A549 (cell line): ENCODE measurements around the gene SLC5A5. TPM values are rescaled to one million over a fixed set of nuclear protein-coding genes. Genes with fewer than 3 reads are reported as not detected.

ENCODE experiments used
- ATAC-seq, 2 experiments: fragments of 200-7000 bp in 1 of 2; fragments of >200 bp in 1 of 2; cut with Nextera tagmentation in 1 of 2; cut with Tn5 transposase in 1 of 2; 3 replicates each; pipeline versions ENCODE4 v1.8.0 to v1.9.1; 2018 to 2020; ENCODE audit warnings: mild to moderate bottlenecking in 1 of 2, moderate library complexity in 1 of 2
- CTCF ChIA-PET: fragments of 300-600 bp; sonication (Branson Sonifier 250); formaldehyde crosslinking; extraction: SDS; loops from one replicate; lab custom pipeline; 2021; ENCODE audit warnings: antibody characterized with exemption, inconsistent platforms; lab: Yijun Ruan, JAX
- POLR2A ChIA-PET: fragments of 350-600 bp; formaldehyde crosslinking; extraction: SDS; loops from one replicate; lab custom pipeline; 2021; ENCODE audit warnings: antibody characterized with exemption, inconsistent platforms; lab: Yijun Ruan, JAX
- DNase-seq, 2 experiments: peaks; one replicate each; pipeline versions ENCODE4 v3.0.0 to v3.0.0-alpha.2; 2011 to 2016; ENCODE audit warnings: low read depth in 1 of 2, low spot score in 1 of 2
- FAIRE-seq: peaks from 2 replicates; lab custom pipeline; 2011; peaks lifted over from hg19 to GRCh38; lab: Jason Lieb, UNC
- H3K27ac ChIP-seq, 2 experiments: fragments of >200 bp; sonication (Bioruptor Twin); formaldehyde crosslinking; 3 replicates each; pipeline ENCODE4 v1.5.1; 2016 to 2017
- H3K4me1 ChIP-seq: fragments of >200 bp; sonication (Bioruptor Twin); formaldehyde crosslinking; 3 replicates; pipeline ENCODE4 v1.6.1; 2016
- H3K4me2 ChIP-seq: fragments of >200 bp; sonication (Bioruptor Twin); formaldehyde crosslinking; 3 replicates; pipeline ENCODE4 v1.6.1; 2016
- H3K4me3 ChIP-seq: fragments of >200 bp; sonication (Bioruptor Twin); formaldehyde crosslinking; 3 replicates; pipeline ENCODE4 v1.5.1; 2016
- H3K9me3 ChIP-seq: fragments of >200 bp; sonication (Bioruptor Twin); formaldehyde crosslinking; 3 replicates; pipeline ENCODE4 v1.6.1; 2016
- BHLHE40 ChIP-seq: IDR thresholded peaks from 2 replicates; pipeline ENCODE4 v1.6.1; 2012; ENCODE audit warnings: low read depth, low read length, inconsistent platforms
- CBX2 ChIP-seq: fragments of 200-600 bp; sonication (generic); IDR thresholded peaks from 2 replicates; pipeline ENCODE4 v1.6.1; 2016; ENCODE audit warnings: low read depth, mild to moderate bottlenecking, borderline replicate concordance
- CEBPB ChIP-seq, 2 experiments: fragments of >200 bp in 1 of 2; sonication (Bioruptor Twin) in 1 of 2; formaldehyde crosslinking in 1 of 2; IDR thresholded peaks; 2 replicates each; pipeline ENCODE4 v1.6.1; 2012 to 2016
- GATA3 ChIP-seq: IDR thresholded peaks from 2 replicates; pipeline ENCODE4 v1.6.1; 2012; ENCODE audit warnings: borderline replicate concordance
- HOXB5 ChIP-seq: fragments of 250-450 bp; sonication (Bioruptor Pico); IDR thresholded peaks from 2 replicates; pipeline ENCODE4 v1.5.0; 2020; ENCODE audit warnings: mild to moderate bottlenecking, moderate library complexity
- KDM1A ChIP-seq: fragments of 200-600 bp; sonication (generic); IDR thresholded peaks from 2 replicates; pipeline ENCODE4 v1.6.1; 2016; ENCODE audit warnings: low read depth, mild to moderate bottlenecking
- MYC ChIP-seq: IDR thresholded peaks from 2 replicates; pipeline ENCODE4 v1.6.1; 2012; ENCODE audit warnings: mild to moderate bottlenecking, inconsistent platforms, low read length, improper control_type of control experiment, borderline replicate concordance
- NFE2L2 ChIP-seq: fragments of 150-350 bp; conservative IDR thresholded peaks from 2 replicates; pipeline ENCODE4 v1.6.1; 2014; ENCODE audit warnings: low read length
- PHF8 ChIP-seq: fragments of 200-600 bp; sonication (generic); IDR thresholded peaks from 2 replicates; pipeline ENCODE4 v1.6.1; 2016; ENCODE audit warnings: low read depth, mild to moderate bottlenecking, antibody characterized with exemption, moderate library complexity, borderline replicate concordance
- POLR2A ChIP-seq: IDR thresholded peaks from 2 replicates; pipeline ENCODE4 v1.6.1; 2012; ENCODE audit warnings: mild to moderate bottlenecking, low read length
- RFX5 ChIP-seq: fragments of 450-650 bp; IDR thresholded peaks from 2 replicates; pipeline ENCODE4 v1.7.1; 2014; ENCODE audit warnings: antibody characterized with exemption, mild to moderate bottlenecking, moderate library complexity
- RNF2 ChIP-seq: fragments of 200-600 bp; sonication (generic); IDR thresholded peaks from 2 replicates; pipeline ENCODE4 v1.6.1; 2016; ENCODE audit warnings: low read depth, mild to moderate bottlenecking, antibody characterized with exemption, moderate library complexity, borderline replicate concordance
- SREBF2 ChIP-seq: fragments of 450-650 bp; IDR thresholded peaks from 2 replicates; pipeline ENCODE4 v1.6.1; 2014; ENCODE audit warnings: mild to moderate bottlenecking, moderate library complexity
- ZC3H11A ChIP-seq: fragments of 450-650 bp; IDR thresholded peaks from 2 replicates; pipeline ENCODE4 v1.6.1; 2014; ENCODE audit warnings: antibody characterized with exemption, mild to moderate bottlenecking
- WGBS: methylation state at CpG from one replicate; pipeline ENCODE4 v1.1.6; 2017; ENCODE audit errors: missing lambda C conversion rate; 5-methylcytosine and 5-hydroxymethylcytosine counted together
- polyA plus RNA-seq, 4 experiments: library from polyadenylated mRNA; depleted of rRNA in 3 of 4; stranded (reverse); fragments of >200 nt; fragmentation: RNase III in 1 of 4; extraction: RNeasy Plus Mini Kit Qiagen cat#74134 plus additional on column Dnase treatment in 1 of 4; gene quantifications; 2 replicates in 3 of 4; 3 replicates in 1 of 4; pipeline ENCODE4 v1.2.3, GENCODE V29; 2011 to 2017
- TF ChIP-seq, protein P1 (sequence below): fragments of 200-600 bp; sonication (generic); IDR thresholded peaks from 2 replicates; pipeline ENCODE4 v1.6.1; 2016; ENCODE audit warnings: antibody characterized with exemption, mild to moderate bottlenecking, moderate library complexity
- TF ChIP-seq, protein P2 (sequence below): fragments of 150-350 bp; IDR thresholded peaks from 2 replicates; pipeline ENCODE4 v1.6.1; 2014; ENCODE audit warnings: low read depth, mild to moderate bottlenecking, low read length
- TF ChIP-seq, protein P3 (sequence below): fragments of >200 bp; sonication (Bioruptor Twin); formaldehyde crosslinking; IDR thresholded peaks from 3 replicates; pipeline ENCODE4 v1.6.1; 2016

Gene SLC5A5
- polyA plus RNA-seq, 2 of the 4 experiments (the other 2 are of a cell fraction): 0.06 to 0.25 TPM

DNA sequence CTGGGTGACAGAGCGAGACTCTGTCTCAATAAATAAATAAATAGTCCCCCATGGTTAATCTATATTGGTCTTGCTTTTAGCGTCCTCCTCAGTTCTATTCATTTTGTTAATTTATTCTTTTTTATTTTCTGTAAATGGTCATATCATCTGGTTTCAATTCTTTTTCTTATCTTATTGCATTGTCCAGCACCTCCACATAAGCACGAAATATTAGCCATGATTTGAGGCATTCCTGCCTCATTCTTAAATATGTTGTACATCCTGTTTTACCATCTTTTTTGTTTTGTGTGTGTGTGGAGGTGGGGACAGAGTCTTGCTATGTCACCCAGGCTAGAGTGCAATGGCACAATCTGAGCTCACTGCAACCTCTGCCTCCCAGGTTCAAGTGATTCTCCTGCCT lies 36.5 kb downstream of the SLC5A5 start:
- no peak for TF ChIP-seq RNF2
- TF ChIP-seq SREBF2: no peak
- TF ChIP-seq NFE2L2: no peak
- TF ChIP-seq RFX5: no peak
- no peak for TF ChIP-seq PHF8
- TF ChIP-seq, protein P1, sequence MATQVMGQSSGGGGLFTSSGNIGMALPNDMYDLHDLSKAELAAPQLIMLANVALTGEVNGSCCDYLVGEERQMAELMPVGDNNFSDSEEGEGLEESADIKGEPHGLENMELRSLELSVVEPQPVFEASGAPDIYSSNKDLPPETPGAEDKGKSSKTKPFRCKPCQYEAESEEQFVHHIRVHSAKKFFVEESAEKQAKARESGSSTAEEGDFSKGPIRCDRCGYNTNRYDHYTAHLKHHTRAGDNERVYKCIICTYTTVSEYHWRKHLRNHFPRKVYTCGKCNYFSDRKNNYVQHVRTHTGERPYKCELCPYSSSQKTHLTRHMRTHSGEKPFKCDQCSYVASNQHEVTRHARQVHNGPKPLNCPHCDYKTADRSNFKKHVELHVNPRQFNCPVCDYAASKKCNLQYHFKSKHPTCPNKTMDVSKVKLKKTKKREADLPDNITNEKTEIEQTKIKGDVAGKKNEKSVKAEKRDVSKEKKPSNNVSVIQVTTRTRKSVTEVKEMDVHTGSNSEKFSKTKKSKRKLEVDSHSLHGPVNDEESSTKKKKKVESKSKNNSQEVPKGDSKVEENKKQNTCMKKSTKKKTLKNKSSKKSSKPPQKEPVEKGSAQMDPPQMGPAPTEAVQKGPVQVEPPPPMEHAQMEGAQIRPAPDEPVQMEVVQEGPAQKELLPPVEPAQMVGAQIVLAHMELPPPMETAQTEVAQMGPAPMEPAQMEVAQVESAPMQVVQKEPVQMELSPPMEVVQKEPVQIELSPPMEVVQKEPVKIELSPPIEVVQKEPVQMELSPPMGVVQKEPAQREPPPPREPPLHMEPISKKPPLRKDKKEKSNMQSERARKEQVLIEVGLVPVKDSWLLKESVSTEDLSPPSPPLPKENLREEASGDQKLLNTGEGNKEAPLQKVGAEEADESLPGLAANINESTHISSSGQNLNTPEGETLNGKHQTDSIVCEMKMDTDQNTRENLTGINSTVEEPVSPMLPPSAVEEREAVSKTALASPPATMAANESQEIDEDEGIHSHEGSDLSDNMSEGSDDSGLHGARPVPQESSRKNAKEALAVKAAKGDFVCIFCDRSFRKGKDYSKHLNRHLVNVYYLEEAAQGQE: no peak
- TF ChIP-seq ZC3H11A: no peak
- TF ChIP-seq GATA3: no peak
- TF ChIP-seq BHLHE40: no peak
- TF ChIP-seq CBX2: no peak
- TF ChIP-seq, protein P2, sequence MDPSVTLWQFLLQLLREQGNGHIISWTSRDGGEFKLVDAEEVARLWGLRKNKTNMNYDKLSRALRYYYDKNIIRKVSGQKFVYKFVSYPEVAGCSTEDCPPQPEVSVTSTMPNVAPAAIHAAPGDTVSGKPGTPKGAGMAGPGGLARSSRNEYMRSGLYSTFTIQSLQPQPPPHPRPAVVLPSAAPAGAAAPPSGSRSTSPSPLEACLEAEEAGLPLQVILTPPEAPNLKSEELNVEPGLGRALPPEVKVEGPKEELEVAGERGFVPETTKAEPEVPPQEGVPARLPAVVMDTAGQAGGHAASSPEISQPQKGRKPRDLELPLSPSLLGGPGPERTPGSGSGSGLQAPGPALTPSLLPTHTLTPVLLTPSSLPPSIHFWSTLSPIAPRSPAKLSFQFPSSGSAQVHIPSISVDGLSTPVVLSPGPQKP: no peak
- TF ChIP-seq KDM1A: no peak
- TF ChIP-seq POLR2A: no peak
- TF ChIP-seq, protein P3, sequence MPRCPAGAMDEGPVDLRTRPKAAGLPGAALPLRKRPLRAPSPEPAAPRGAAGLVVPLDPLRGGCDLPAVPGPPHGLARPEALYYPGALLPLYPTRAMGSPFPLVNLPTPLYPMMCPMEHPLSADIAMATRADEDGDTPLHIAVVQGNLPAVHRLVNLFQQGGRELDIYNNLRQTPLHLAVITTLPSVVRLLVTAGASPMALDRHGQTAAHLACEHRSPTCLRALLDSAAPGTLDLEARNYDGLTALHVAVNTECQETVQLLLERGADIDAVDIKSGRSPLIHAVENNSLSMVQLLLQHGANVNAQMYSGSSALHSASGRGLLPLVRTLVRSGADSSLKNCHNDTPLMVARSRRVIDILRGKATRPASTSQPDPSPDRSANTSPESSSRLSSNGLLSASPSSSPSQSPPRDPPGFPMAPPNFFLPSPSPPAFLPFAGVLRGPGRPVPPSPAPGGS: no peak
- no peak for TF ChIP-seq MYC
- no peak for TF ChIP-seq CEBPB (IDR thresholded peaks at IDR 0.05)
- ATAC-seq: no peak
- WGBS: 56% methylated on average over 3 of the region's 3 CpGs

DNA sequence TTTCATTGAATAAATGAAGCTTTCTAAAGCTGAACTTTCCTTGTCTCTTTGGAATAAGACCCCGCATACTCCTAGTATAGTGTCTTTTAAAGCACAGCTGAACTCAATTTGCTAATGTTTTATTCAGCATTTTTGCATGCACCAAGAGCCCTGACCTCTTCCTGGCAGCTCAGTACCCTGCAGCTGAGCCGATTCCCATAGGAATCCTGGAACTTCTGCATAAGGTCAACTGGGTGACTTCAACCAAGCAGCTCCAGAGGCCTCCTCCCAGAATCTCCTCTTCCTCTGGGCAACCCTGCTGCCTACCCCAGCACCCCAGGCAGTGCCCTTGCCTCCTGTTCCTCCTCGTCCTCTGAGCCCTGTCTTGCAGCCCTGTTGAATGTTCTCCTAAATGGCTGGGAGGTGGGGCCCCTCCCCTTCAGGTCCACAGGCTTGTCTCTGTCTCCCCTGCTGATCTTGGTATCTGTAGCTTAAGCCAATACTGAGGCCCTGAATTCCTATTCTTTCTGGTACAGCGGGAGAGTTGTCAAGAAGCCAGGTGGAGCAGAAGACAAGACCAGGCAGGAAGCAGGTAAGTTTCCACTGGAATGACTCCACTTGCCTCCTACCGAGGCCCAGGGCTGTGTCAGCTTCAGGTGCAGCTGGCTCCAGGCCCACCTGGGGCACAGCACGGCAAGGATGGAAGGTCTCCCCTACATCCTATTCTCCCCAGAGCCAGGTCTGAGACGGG lies 37.4 kb downstream of the SLC5A5 start:
- H3K4me3 ChIP-seq: no peak overlapping the region
- 60% methylated on average over 7 of the region's 7 CpGs for WGBS
- H3K27ac ChIP-seq: no peak overlapping the region
- FAIRE-seq: no peak
- POLR2A ChIA-PET: no interaction called here
- ATAC-seq: no peak
- CTCF ChIA-PET: interaction anchor here (0.6 to 2.2 kb wide), 6 partner anchors 13 to 88 kb away, joined by 3 to 12 read pairs (median 4); partner anchors contain the start of genes CCDC124 and RPL18A
- TF ChIP-seq GATA3: no peak
- no peak for TF ChIP-seq POLR2A
- TF ChIP-seq HOXB5 (CRISPR knock-in tag): no peak
- no peak overlapping the region for H3K4me2 ChIP-seq
- H3K4me1 ChIP-seq: no peaks in the 10 kb centered on the region
- 0 out of 3 replicates have a peak, but pooled peaks cover 5% of the 10 kb centered on the region for H3K9me3 ChIP-seq
- DNase-seq: no peak

More for the DNA sequence above, 36.5 kb downstream of the SLC5A5 start:
- Histone ChIP-seq H3K4me1 (no peaks in the 10 kb centered on the region), H3K27ac (no peak overlapping the region), H3K4me3 (no peak overlapping the region), H3K9me3 (0 out of 3 replicates have a peak, but pooled peaks cover 5% of the 10 kb centered on the region), H3K4me2 (no peak overlapping the region)
- DNase-seq: no peak
- ChIA-PET POLR2A (no interaction called here), CTCF (interaction anchor here (1.8 to 2.2 kb wide), 2 partner anchors 24 to 49 kb away, joined by 5 to 12 read pairs; partner anchors contain the start of genes CCDC124 and RPL18A)
- FAIRE-seq: no peak
